HG02852 (cell line): ENCODE measurements around the gene TRIM31.

Experiments used
- ATAC-seq: cut with Tn5 transposase; IDR thresholded peaks from one replicate; pipeline ENCODE4 v1.9.1; 2021; ENCODE audit warnings: mild to moderate bottlenecking, moderate library complexity; ENCODE audit not compliant: unreplicated experiment

TRIM31 gene, protein sequence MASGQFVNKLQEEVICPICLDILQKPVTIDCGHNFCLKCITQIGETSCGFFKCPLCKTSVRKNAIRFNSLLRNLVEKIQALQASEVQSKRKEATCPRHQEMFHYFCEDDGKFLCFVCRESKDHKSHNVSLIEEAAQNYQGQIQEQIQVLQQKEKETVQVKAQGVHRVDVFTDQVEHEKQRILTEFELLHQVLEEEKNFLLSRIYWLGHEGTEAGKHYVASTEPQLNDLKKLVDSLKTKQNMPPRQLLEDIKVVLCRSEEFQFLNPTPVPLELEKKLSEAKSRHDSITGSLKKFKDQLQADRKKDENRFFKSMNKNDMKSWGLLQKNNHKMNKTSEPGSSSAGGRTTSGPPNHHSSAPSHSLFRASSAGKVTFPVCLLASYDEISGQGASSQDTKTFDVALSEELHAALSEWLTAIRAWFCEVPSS

DNA sequence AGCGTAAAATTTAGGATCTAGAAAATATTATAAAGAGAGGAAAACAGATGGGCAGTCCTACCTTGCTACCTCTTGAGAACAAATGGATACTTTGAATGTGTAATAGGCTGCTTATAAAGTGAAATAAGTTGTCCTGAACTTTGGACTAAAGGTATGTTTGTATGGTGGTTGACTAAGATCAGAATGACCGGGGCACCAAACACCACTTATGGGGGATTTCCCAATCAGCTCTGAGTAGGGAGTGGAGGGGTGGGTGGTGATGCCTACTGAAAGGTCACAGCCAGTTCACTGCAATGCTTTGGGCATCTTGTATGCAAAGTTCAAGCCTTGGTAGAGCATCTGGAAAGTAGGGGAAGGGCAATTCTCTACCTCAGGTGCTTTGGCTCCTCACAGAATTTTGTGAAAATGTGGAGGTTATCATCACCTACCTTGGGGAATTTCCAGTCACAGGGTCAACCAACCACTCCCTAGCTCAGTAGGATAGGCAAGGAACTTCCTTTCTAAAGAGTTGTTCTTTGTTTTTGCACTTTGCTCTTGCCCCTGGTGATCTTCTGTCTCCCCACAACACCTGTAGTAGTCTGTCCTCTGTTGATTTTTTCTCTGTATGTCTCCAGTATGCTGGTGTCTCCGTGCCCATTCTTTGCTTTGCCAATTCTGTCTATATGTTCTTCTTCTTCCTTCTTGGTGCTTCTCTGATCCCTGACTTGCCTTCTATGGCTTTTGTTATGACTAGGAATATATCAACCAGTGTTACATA lies at the start of gene TRIM31:
Gene TRIM31 (minus strand): TSS at position 88 of the 757 bp plus-strand sequence. CDS start 285 bp downstream, outside the sequence.
- no peak for ATAC-seq

DNA sequence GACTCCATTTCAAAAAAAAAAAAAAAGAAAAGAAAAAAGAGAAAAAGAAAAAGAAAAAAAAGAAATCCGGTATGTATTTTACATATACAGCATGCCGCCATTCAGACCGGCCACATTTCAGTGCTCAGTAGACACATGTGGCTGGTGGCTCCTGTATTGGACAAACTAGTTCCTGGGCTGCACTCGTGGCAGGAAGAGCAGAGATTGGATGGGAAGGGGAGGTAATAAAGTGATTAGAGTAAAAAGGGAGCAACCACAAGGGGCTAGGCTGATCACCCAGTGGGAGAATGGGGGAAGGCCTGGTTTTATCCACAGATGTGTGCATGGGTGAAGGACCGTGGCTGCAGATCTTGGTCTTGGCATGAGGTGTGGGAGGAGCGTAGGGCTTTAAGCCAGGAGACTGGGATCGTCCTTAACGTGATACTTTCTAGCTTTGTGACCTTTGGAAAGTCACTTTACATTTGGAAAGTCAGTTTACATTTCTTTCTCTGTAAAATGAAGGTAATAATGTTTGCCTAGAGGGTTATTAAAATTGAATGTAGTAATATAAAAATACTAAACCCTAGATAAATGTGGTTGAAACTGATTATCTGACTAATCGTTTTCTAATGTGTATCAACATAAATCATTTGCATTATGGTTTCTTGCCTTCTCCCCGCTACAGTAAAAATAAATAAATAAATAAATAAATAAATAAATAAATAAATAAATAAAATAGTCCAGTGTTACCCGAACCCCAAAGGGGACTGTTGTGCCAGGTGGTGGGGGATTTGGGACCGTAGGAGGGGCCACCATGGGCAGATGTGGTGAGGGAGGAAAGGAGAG lies 49.6 kb upstream of the TRIM31 start:
- ATAC-seq = no peak

DNA sequence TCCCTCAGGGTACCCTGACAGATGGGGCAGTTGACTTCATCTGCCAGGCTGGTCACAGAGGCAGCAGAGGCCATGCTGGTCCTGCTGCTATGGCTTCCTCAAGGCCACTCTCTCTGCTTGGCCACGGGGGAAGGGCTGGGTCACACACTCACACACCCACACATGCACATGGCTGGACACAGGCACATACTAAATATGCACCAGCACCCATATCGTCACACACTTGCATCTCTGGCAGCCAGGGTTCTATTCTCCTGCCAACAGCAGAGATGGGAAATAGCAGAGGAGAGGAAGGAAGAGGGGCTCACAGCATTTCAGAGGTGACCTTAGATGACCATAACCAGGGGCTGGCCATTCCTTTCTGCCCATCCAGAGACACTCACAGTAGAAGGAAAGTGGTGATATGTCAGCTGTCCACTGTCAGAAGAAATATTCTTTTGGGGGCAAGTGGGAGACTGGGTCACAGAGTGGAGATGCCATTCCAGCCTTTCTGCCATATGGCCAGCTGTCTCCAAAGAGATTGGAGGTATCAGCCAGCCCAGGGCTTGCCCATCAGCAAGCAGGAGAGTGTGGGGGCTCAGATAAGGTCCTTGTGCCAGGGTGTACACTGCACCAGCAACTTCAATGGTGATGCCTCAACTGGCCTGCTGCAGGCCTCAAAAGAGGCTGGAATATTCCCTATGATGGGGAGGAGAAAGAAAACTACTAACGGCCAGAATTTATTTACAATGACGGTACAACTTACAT lies 48.1 kb upstream of the TRIM31 start, which contains the start of gene TRIM10:
Gene TRIM10 (minus strand): TSS at position 427 of the 747 bp plus-strand sequence. CDS start 353 bp downstream, at position 74.
- ATAC-seq = no peak

DNA sequence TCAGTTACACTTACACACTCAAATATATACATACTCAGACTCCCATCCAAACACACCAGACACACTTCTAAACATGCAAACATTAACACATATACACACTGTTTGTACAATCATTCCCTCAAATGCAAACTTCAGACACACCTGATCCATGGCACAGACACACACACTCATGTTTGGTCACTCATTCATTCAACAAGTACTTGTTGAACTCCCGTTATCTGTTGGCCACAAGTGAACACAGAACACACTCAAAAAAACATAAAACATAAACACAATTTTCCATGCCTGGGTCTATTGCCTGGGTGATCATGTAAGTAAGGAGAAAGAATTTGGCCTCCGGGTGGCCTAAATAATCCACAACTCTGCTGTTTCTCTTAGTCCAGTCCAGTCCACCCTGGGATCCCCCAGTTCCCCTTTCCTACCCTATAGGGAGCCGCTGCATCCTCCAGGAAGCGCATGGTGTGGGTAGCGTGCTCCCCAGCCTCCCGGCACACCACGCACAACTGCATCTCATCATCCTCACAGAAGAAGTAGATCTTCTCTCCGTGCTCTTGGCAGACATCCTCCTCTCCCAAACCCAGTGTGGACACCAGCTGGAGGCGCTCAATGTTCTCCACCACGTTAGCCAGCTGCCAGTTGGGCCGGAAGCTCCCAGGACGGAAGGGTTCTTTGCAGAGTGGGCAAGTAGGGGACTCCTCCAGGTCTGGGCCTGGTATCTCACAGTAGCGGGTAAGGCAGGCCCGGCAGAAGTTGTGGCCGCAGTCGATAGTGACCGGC lies 47.3 kb upstream of the TRIM31 start:
- no peak for ATAC-seq

DNA sequence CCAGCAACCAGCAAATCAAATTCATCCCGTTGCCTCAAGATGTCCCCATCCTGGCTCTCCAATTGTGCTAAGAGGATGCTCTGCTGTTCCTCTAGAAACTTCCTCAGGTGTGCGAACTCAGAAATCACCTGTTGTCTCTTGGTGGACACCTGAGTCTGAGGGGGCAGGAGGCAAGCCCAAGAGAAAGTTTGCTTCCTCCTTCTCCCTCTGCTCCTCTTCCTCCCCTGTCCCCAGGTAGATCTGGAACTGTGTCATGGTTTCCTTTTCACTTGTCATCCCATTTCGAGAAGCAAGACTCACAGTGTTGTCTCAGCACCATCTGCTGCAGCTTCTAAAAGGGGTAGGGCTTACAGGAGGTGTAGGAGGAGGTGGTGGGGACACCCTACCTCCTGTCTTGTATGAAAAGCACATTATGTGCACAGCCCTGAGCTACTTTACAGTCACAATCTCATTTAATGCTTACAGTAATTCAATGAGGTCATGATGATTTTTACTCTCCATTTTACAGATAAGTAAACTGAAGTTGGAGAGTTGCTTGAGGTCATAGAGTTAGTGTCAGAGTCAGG lies 45.7 kb upstream of the TRIM31 start:
- no peak for ATAC-seq

DNA sequence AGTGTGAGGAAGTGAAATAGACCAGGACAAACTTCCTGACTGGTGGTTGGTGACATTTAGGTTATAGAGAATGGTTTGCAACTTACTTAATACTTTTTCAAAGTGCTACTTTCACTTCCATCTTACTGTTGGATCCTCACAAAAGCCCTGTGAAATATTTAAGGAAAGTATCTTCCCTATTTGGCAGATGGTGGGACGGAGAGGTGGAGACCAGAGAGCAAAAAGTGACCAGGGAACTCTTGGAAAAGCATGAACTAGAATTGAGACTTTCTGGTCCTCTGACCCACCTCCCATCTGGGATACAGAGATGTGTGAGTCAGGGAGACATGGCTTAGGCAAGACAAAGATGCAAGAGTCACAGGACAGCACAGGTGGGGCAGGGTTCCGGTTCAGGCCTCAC lies 45.1 kb upstream of the TRIM31 start:
- ATAC-seq = no peak

DNA sequence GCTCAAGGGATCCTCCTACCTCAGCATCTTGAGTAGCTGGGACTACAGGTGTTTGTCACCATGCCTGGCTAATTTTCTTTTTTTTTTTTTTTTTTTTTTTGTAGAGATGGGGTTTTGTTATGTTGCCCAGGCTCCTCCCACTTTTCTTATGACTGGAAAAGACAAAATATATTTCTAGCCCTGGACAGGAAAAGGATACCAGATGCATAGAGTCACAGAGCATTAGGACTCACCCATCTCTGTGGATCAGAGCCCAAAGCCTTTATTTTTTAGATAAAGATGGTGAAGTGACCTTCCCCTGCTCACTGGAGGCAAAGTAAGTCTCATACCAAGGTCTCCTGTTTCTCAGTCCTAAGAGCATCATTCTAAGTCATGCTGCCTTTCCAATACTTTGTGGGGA lies 44.7 kb upstream of the TRIM31 start:
- no peak for ATAC-seq

DNA sequence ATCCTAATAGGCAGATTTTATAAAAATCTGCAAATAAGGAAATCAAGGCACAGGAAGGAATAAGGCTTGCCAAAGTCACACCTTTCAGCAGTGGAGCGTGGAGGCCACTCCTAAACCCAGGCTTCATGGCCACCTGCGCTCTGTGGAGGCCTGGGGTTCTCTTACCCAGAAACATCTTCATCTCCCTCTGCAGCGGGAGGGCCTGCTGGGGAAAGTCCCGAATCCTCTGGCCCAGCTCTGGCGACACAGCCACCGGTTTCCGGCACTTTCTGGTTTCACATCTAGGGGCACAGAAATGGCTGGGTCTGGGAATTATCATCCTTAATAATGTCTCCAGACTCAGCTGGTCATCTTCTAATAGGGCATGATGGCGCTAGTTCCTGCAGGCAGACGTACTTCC lies 43.9 kb upstream of the TRIM31 start:
- no peak for ATAC-seq

DNA sequence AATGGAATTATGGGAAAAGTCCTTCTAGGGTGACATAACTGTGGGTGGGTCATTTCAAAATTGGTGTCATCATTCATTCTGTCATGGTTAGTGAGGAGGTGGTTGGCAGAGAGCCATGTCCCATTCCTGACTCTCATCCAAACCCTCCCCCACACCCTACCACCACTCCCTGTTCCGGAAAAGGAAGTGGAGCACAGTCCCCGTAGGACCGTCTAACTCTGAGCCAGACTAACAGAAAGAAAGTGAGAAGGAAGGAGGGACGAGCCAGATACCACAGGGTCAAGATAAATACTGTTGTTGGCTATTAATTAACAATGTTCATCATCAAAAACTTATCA lies 43.3 kb upstream of the TRIM31 start:
- ATAC-seq = no peak

DNA sequence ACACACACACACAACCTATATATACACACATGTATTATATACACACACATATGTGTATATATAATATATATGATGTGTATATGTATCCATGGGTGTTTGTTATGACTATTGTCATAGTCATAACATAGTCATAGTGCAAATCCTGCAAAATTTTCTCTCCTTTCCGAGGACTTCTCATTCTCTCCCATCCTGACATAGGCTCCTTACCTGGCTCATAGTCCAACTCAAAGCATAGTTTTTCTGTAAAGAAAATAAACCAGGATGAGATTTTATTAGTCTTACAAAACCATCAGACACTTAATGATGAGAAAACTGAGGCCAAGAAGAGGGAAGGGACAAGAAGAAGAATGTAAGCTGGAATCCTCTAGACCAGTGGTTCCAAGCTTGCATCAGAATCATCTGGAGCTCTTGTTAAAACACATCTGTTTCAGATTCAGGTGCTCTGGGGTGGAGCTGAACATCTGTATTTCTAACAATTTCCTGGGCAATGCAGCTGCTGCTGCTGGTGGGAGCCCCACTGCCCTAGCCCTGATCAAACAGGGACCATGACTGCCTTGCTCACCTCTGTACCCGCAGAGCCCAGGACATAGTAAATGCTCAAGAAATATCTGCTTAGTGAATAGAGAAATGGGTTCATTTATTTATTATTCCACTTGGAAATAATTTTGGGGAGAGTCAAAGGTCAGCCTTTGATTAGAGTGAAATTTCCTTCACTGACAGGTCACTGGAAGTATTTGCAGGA lies 42.8 kb upstream of the TRIM31 start:
- no peak for ATAC-seq

DNA sequence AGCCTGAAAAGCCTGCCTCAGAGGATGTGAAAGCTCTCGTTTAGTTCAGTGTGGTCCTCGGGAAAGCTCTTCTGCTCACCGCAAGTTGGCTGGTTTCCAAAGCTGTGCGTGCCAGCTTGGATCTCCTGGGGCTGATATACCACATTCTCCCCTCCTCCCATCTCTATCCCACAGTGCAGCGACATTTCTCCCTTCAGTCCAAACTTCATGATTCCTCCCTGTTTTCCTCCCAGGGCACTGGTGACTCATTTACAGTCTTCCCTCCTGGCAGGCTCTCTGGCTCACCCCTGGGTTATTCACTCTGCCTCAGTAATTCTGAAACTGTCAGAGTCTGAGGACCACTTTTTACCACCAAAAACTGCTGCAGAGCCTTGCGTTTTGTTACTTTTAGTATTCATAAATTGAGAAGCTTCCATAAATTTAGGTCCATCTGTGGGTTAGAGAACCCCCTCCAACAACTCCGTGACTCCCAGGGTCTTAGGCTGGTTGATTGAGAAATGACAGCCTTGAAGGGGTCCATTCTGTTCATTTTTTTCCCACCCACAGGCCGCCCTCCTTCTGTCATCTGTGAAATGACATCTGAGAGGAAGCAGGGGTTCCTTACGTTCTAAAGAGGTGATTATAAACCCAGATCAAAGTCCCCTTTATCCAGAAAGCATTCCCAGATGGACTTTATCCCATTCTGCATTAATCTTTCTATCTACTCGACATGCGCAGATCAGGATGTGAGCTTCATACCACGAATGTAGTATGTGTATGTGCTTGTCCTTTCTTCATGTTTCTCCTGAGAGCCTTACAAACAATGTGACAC lies 42.0 kb upstream of the TRIM31 start:
- ATAC-seq = no peak

DNA sequence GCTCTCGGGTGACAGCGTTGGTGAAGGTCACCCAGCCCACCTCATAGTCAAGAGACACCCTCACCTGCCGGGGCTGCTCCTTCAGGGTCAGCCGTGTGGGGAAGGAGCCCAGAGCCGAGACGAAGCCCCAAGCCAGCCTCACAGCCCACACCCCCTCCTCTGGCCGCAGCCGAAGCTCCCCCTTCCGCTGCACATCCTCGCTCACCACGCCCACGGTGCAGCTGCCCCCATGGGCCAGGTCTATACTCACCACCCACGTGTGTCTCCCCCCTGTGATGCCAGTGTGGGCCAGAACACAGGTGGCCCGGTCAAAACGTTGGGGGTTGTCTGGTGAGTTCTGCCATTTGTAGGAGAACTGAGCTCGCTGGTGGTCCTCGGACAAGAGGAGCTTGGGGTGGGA lies 41.2 kb upstream of the TRIM31 start:
- no peak for ATAC-seq

DNA sequence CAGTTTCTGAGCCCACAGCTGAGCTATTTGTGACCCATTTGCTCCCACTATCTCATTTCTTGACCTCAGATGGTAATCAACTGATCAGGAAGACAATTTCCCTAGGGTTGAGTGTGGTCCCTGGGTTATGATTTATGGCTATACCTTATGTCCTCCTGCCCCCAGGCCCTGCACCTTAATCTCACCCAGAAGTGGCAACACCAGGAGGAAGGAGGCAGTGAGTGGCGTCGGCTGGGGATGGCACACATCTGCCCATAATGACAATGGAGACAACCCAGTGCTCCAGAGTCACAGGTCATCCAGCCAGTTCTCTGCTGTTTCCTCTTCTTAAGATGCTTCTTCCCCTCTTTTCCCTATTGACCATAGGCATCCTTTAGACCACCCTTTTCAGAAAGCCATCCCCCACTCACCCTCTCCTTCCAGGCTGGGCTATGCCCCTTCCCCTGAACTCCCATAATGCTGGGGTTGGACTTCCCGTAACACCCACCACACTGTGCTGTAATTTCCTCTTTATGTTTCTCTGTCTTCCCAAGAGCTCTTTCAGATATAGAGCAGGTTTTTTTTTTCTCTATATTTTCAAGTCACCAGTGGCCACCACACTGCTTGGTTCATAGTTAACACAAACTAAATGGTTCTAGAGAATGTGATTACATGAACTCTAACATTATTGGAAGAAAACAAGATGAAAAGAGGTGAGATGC lies 40.2 kb upstream of the TRIM31 start:
- ATAC-seq = no peak

DNA sequence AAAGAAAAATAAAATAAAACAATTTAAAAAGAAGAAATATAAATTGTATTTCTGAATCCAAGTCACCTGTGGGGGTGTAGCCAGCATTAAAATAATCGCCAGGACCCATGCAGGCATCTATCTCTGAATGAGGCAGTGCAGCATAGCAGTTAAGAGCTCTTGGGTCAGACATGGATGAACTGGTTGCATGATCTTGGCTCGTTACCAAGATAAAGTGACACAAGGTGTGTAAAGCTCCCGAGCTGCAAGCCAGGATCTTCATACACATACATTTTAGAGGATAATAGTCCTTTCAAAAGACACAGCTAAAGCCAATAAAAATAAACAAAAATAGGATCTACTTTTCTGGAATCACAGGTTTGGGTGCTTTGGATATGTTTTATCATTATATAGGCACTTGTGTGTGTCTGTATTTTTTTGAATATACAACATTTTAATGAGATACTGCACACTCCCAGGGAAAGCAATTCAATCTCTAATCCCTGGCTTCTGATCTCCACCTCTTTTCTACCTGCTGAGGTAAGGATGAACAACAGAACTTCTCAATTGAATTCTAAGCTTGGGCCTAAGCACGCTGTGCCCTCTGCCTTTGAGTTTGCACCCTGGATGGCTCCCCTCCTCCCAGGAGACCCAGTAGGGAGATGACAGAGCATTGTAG lies 39.3 kb upstream of the TRIM31 start:
- ATAC-seq = no peak

DNA sequence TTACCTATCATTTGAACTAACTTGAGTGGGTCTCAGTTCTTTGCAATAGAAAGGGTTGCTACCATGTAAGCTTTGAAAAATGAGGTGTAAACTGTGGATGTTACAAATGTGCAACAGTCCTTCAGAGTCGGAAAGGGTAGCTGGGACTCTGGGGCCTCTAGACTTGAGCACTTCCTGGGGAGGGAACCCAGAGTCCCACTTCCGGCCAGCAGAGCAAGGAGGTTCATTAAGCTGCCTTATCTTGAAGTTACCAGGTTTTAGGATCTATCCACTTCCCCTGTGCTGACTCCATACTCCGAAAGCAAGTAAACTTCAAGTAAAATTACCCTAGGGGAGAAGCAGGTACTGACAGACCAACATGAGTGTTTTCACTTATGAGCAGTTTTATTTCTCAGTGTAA lies 38.7 kb upstream of the TRIM31 start:
- ATAC-seq = no peak

DNA sequence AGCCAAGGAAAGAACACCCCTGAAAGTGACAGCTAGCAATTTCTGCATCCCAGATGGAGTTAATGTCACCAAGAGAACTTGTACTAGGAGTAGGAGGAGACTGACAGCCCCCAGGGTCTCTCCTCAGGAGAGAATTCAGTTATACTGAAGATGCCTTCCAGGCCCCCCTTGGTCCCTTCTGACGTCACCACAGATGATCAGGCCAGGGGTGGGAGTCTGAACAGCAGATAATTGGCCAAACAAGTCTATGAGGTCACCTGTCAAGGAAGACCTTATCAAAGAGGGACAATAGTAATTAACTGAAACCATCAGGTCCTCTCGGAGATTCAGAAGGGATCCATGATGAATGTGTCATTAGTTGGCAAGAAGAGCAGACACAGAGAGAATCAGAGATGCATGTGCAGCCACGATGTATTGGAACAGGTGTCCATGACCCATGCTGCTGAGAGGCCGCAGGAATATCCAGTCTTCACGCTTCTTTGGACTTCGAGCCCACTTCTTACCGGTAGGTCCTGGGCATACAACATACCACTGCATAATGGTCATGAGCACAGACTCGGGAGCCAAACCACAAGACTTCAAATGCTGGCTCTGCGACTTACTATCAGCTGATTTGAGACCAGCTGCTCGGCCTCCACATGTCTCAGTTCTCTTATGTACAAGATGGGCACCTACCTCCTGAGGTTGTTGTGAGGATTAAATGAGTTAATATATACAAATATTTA lies 37.9 kb upstream of the TRIM31 start:
- ATAC-seq = no peak
